ENCODE measurements around the gene AS3MT. TPM values are rescaled to one million over a fixed set of nuclear protein-coding genes. Genes with fewer than 3 reads are reported as not detected.

Gene AS3MT
- total and polyA plus RNA-seq, 2 of the 8 experiments (the other 6 are each of a cell fraction or from before 2014, with no cell fraction given): 5.8 to 10.3 TPM

DNA sequence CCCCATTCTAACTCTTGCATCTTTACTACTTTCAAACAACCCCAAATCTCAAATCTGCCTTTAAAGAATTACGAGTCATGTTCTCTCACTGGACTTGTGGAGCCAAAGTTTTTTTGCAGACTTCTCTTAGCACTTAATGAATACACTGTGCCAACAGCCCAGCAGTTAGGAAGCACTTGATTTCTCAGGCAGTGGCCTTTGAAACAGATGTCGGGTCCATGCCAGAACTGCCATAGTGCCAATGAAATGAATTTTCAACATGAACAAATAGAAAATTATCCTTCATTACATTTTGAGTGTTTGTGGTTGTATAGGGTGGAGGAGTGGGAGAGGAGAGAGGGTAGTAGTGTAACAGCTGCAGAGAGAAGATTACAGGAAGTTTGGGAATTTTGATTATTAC is 9.4 kb upstream of the AS3MT start:
- no peak overlapping the region for H3K27ac ChIP-seq (ENCODE audit: low read depth, low read length)
- no peak for DNase-seq (ENCODE audit: low read depth in 1 of 2, low spot score in 2 of 2)
- FAIRE-seq: no peak
- no peak overlapping the region for H4K8ac ChIP-seq (ENCODE audit: extremely low read depth, insufficient read depth, low read length)
- no peak overlapping the region for H3K14ac ChIP-seq (ENCODE audit: insufficient read length)
- H2AK5ac ChIP-seq (ENCODE audit: low read depth, low read length): no peak overlapping the region
- H2BK20ac ChIP-seq (ENCODE audit: low read length): no peak overlapping the region
- H2BK12ac ChIP-seq (ENCODE audit: low read depth, low read length): no peak overlapping the region
- H2AFZ ChIP-seq (ENCODE audit: low read length): no peak overlapping the region
- peaks cover 0 to 1% of the 10 kb centered on the region in 2 experiments for H4K20me1 ChIP-seq (replicated peaks in 1 of 2; ENCODE audit: control insufficient read depth in 1 of 2, insufficient read depth in 2 of 2, low read length in 2 of 2)
- H3K4me2 ChIP-seq (ENCODE audit: insufficient read depth in 1 of 2, low read depth in 2 of 2, low read length in 2 of 2): no peak overlapping the region
- no peaks in the 10 kb centered on the region for H3K79me2 ChIP-seq (ENCODE audit: control insufficient read depth in 1 of 2, insufficient read depth in 2 of 2, low read length in 2 of 2)
- H4K5ac ChIP-seq (ENCODE audit: insufficient read length, low read depth, low read length): no peak overlapping the region
- CTCF ChIA-PET (ENCODE audit: partially characterized antibody): interaction anchor here (1.7 kb wide), 1 partner anchor 9 kb away, joined by 3 read pairs; the partner anchor contains the start of gene AS3MT
- no peak overlapping the region for H3K23ac ChIP-seq (ENCODE audit: insufficient read length)
- no peak overlapping the region for H2BK5ac ChIP-seq (ENCODE audit: low read depth, low read length)
- no peaks in the 10 kb centered on the region; a peak in 1 of 8 replicates for H3K36me3 ChIP-seq (ENCODE audit: control insufficient read depth in 2 of 4, insufficient read depth in 4 of 4, low read length in 3 of 4)
- H3K4me1 ChIP-seq (replicated peaks in 1 of 4; ENCODE audit: control insufficient read depth in 3 of 4, insufficient read depth in 4 of 4, low read length in 3 of 4): no peaks in the 10 kb centered on the region
- no peaks in the 10 kb centered on the region for H3K23me2 ChIP-seq (ENCODE audit: low read depth, low read length)
- no peak overlapping the region for H2BK15ac ChIP-seq (ENCODE audit: low read length)
- no peaks in the 10 kb centered on the region for H3K27me3 ChIP-seq (replicated peaks in 1 of 4; ENCODE audit: control insufficient read depth in 3 of 4, extremely low read depth in 1 of 4, insufficient read depth in 3 of 4, low read length in 3 of 4)
- H3K9me3 ChIP-seq (ENCODE audit: insufficient read depth in 2 of 2, low read depth in 1 of 2, low read length in 1 of 2): no peaks in the 10 kb centered on the region
- H3K18ac ChIP-seq (ENCODE audit: extremely low read depth, low read length): no peak overlapping the region
- 86% methylated on average over 2 of the region's 2 CpGs; no CpG with 5 or more reads in 1 of the 2 experiments for WGBS, 2 experiments (ENCODE audit: extremely low coverage in 1 of 2, insufficient coverage in 1 of 2, insufficient read length in 1 of 2, insufficient replicate concordance in 2 of 2, low coverage in 1 of 2, low lambda C conversion rate in 2 of 2, missing lambda C conversion rate in 1 of 2)
- H3K56ac ChIP-seq (replicated peaks; ENCODE audit: insufficient read length, low read depth, low read length): no peak overlapping the region
- no peak overlapping the region for H2BK120ac ChIP-seq (replicated peaks; ENCODE audit: low read depth, low read length)
- H3K4me3 ChIP-seq (ENCODE audit: extremely low read depth in 1 of 4, insufficient read depth in 2 of 4, low read depth in 3 of 4, low read length in 4 of 4): no peak overlapping the region
- no peak overlapping the region for H3K9ac ChIP-seq (replicated peaks in 1 of 4; ENCODE audit: extremely low read depth in 1 of 4, low read depth in 3 of 4, low read length in 3 of 4)
- H3K4ac ChIP-seq (replicated peaks; ENCODE audit: insufficient read length, low read depth, low read length): no peak overlapping the region
- H4K91ac ChIP-seq (replicated peaks; ENCODE audit: insufficient read length, low read length): no peak overlapping the region
- POLR2A ChIA-PET (ENCODE audit: partially characterized antibody): interaction anchor here (1.5 kb wide), 1 partner anchor 9 kb away, joined by 7 read pairs; the partner anchor contains the start of gene AS3MT
- H3K79me1 ChIP-seq (ENCODE audit: low read depth, low read length): no peaks in the 10 kb centered on the region
- TF ChIP-seq CEBPB (IDR thresholded peaks at IDR 0.05; ENCODE audit: low read depth, low read length) (no peak), TAF7 (optimal IDR thresholded peaks at IDR 0.05; ENCODE audit: borderline replicate concordance, low read depth, low read length) (no peak)
- TF ChIP-seq, protein P1, sequence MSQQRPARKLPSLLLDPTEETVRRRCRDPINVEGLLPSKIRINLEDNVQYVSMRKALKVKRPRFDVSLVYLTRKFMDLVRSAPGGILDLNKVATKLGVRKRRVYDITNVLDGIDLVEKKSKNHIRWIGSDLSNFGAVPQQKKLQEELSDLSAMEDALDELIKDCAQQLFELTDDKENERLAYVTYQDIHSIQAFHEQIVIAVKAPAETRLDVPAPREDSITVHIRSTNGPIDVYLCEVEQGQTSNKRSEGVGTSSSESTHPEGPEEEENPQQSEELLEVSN (IDR thresholded peaks at IDR 0.05): no peak

Measured in H1 (cell line).